ENCODE results near the gene PIGV. TPM values are rescaled to one million over a fixed set of nuclear protein-coding genes. Genes with fewer than 3 reads are reported as not detected.

The PIGV gene
- total RNA-seq, 1 experiment from 2014 or later, result 13.2 TPM

- H3K27ac ChIP-seq (ENCODE audit: low read depth, low read length), result no peak overlapping the region
These were observed 51.0 kb downstream of the PIGV start for GRCh38 chr1:26838474-26839338.

More at GRCh38 chr1:26838474-26839338, 51.0 kb downstream of the PIGV start:
- H3K4me2 ChIP-seq (ENCODE audit: low read length), result no peak overlapping the region
- ATAC-seq (no peak), DNase-seq (ENCODE audit: low read depth, low spot score) (no peak)
- no peaks in the 10 kb centered on the region for H3K9me2 ChIP-seq (ENCODE audit: insufficient read depth)
- H3K4me3 ChIP-seq (replicated peaks in 1 of 2; ENCODE audit: low read depth in 1 of 2, low read length in 2 of 2), result no peak overlapping the region
- peaks cover 27 to 40% of the 10 kb centered on the region in 2 experiments; a peak in 3 of 4 replicates for H3K36me3 ChIP-seq (ENCODE audit: control insufficient read depth in 1 of 2, insufficient read depth in 2 of 2, low read length in 2 of 2)
- ChIA-PET POLR2A (no interaction called here), CTCF (no interaction called here), RAD21 (ENCODE audit: low non-redundant PET in 1 of 2, low total read pairs in 2 of 2, uncharacterized antibody in 2 of 2, unreplicated experiment in 2 of 2) (no interaction called here)
- H3K9me3 ChIP-seq (ENCODE audit: control insufficient read depth in 1 of 2, insufficient read depth in 1 of 2, low read depth in 1 of 2, low read length in 2 of 2), result no peaks in the 10 kb centered on the region
- H2AFZ ChIP-seq (ENCODE audit: low read depth, low read length, poor library complexity, severe bottlenecking), result no peak overlapping the region
- intact Hi-C loops (cut with micrococcal nuclease), result no loop called here
- H3K9ac ChIP-seq (ENCODE audit: low read length), result no peak overlapping the region
- H3K79me2 ChIP-seq (ENCODE audit: insufficient read depth, low read length), result peaks cover 8% of the 10 kb centered on the region; the same call in 1 of the 2 replicates
- H3K27me3 ChIP-seq (ENCODE audit: insufficient read depth, low read length), result no peaks in the 10 kb centered on the region
- no TSS peak for BruUV-seq (replicated peaks)
- H4K20me1 ChIP-seq (ENCODE audit: insufficient read depth), result no peaks in the 10 kb centered on the region
- no peak for TF ChIP-seq POLR2AphosphoS5 (IDR thresholded peaks at IDR 0.05; ENCODE audit: low read depth, low read length)
- TF ChIP-seq, protein P1, sequence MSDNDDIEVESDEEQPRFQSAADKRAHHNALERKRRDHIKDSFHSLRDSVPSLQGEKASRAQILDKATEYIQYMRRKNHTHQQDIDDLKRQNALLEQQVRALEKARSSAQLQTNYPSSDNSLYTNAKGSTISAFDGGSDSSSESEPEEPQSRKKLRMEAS (IDR thresholded peaks at IDR 0.05), result no peak
- TF ChIP-seq YY1 (IDR thresholded peaks at IDR 0.05; ENCODE audit: extremely low read depth, insufficient replicate concordance, low read depth, low read length), result no peak
- no peak for TF ChIP-seq CTCF (IDR thresholded peaks at IDR 0.05 in 2 of 3, conservative IDR thresholded peaks at IDR 0.05 in 1 of 3; ENCODE audit: borderline replicate concordance in 1 of 3, insufficient read depth in 1 of 3, low read depth in 2 of 3, low read length in 2 of 3)
- TF ChIP-seq EZH2 (IDR thresholded peaks at IDR 0.05), result no peak
- no peak for TF ChIP-seq ZNF274 (IDR thresholded peaks at IDR 0.05; ENCODE audit: low read depth, low read length)
- TF ChIP-seq, protein P2, sequence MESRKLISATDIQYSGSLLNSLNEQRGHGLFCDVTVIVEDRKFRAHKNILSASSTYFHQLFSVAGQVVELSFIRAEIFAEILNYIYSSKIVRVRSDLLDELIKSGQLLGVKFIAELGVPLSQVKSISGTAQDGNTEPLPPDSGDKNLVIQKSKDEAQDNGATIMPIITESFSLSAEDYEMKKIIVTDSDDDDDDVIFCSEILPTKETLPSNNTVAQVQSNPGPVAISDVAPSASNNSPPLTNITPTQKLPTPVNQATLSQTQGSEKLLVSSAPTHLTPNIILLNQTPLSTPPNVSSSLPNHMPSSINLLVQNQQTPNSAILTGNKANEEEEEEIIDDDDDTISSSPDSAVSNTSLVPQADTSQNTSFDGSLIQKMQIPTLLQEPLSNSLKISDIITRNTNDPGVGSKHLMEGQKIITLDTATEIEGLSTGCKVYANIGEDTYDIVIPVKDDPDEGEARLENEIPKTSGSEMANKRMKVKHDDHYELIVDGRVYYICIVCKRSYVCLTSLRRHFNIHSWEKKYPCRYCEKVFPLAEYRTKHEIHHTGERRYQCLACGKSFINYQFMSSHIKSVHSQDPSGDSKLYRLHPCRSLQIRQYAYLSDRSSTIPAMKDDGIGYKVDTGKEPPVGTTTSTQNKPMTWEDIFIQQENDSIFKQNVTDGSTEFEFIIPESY (IDR thresholded peaks at IDR 0.05; ENCODE audit: extremely low read depth, insufficient replicate concordance, low read length), result no peak
- no peak for TF ChIP-seq ELF1 (IDR thresholded peaks at IDR 0.05; ENCODE audit: borderline replicate concordance, low read depth)
- H3K4me1 ChIP-seq (ENCODE audit: control insufficient read depth in 1 of 2, insufficient read depth in 2 of 2, low read length in 2 of 2), result no peaks in the 10 kb centered on the region

Measured in HCT116 (cell line).